Psoas muscle (tissue), 8 donors: ENCODE results near the gene MMAB. TPM values are rescaled to one million over a fixed set of nuclear protein-coding genes. Genes with fewer than 3 reads are reported as not detected.
A peak's percentile ranks its signal among the peaks of the same experiment; 100 is the strongest.

Experiments used
- ATAC-seq, 4 donors: fragments of 200-7000 bp; cut with Tn5 transposase; one replicate each; pipeline ENCODE4 v1.9.1; 2020; ENCODE audit warnings: moderate library complexity in 3 of 4, mild to moderate bottlenecking in 2 of 4
- DNase-seq, 2 donors: peaks; one replicate each; pipeline ENCODE4 v3.0.0-alpha.2; 2020
- H3K27ac ChIP-seq: fragments of 200-600 bp; one replicate; pipeline ENCODE4 v1.8.0; 2022
- H3K27me3 ChIP-seq, 3 donors: fragments of 200-600 bp in 1 of 3; one replicate each; pipeline versions ENCODE4 v1.6.1 to v1.8.0; 2013 to 2022; ENCODE audit warnings: low read length in 2 of 3, mild to moderate bottlenecking in 2 of 3, moderate library complexity in 1 of 3; ENCODE audit not compliant: insufficient read depth in 3 of 3
- H3K36me3 ChIP-seq, 2 donors: fragments of 200-600 bp in 1 of 2; one replicate each; pipeline versions ENCODE4 v1.6.1 to v1.8.0; 2013 to 2022; ENCODE audit warnings: low read depth in 1 of 2, mild to moderate bottlenecking in 1 of 2, moderate library complexity in 1 of 2; ENCODE audit not compliant: insufficient read depth in 1 of 2
- H3K4me1 ChIP-seq: fragments of 200-600 bp; one replicate; pipeline ENCODE4 v1.8.0; 2022
- H3K4me3 ChIP-seq: fragments of 200-600 bp; one replicate; pipeline ENCODE4 v1.8.0; 2022; ENCODE audit warnings: mild to moderate bottlenecking
- H3K9me3 ChIP-seq: fragments of 200-600 bp; one replicate; pipeline ENCODE4 v1.8.0; 2022
- WGBS, 3 donors: extraction: QIAGEN DNeasy Blood & Tissue Kit; methylation state at CpG; one replicate each; pipeline versions ENCODE4 v1.1.6 to v1.1.7; 2013; 5-methylcytosine and 5-hydroxymethylcytosine counted together
- intact Hi-C, 2 donors: fragments of 100-400 bp; cut with DNase I; formaldehyde crosslinking; loops; one replicate each; pipeline versions ENCODE4 v1.11.0 to v1.14.2; 2022
- polyA plus RNA-seq, 3 donors: library from polyadenylated mRNA; stranded (reverse); fragments of 200-250 nt; gene quantifications; one replicate each; pipeline ENCODE4 v1.2.3, GENCODE V29; 2013
- total RNA-seq, 4 donors: library from RNA; stranded (reverse); fragmentation: NEBNext Ultra II Directional in 2 of 4; extraction: Animal tissue kit (Norgen Biotek cat#: 25700) in 2 of 4; gene quantifications; one replicate each; pipeline versions ENCODE4 v1.2.1 to v1.2.4, GENCODE V29; 2021 to 2023
- TF ChIP-seq, protein P1 (sequence below): fragments of 200-600 bp; IDR thresholded peaks from one replicate; pipeline ENCODE4 v1.8.0; 2022; ENCODE audit warnings: antibody characterized with exemption
- donor health status: healthy with polysubstance abuse.
- donor health status: DM: no; HTN: no; CAD: no; lungs with moderate emphysema.
- donor health status: Bipolar disorder and iron deficiency.
- donor health status: healthy.
- donor health status: DM: yes; HTN: yes; CAD: no.
- donor health status: DM: no; HTN: no; CAD: no.
- donor health status: DM: no; HTN: no; CAD: no.
- donor health status: DM: yes; HTN: yes; CAD: no.

Gene MMAB
- total and polyA plus RNA-seq, 7 donors, result 17.3 to 43.3 (median 34.1) TPM

DNA sequence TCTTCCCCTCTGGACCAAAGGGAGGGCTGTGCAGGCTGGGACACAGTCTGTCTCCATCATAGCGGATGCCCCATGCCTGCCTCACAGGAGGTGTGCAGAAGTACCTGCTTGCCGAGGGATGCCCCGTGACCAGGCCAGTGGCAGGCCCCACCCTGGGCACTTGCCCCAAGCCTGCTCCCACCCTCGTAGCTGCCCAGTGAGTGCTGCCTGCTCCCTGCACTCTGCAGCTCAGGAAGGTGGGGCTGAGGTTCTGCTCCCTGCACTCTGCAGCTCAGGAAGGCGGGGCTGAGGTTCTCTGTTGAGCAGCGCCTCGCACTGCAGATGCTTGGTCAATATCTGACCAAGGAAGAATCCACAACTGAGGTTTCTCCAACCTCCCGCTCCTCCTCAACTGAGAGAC, 6.9 kb downstream of the MMAB start:
- Histone ChIP-seq H3K4me3 (no peak overlapping the region), H3K36me3 (peaks cover 0 to 100% of the 10 kb centered on the region in 2 donors), H3K27me3 (no peaks in the 10 kb centered on the region), H3K27ac (no peak overlapping the region), H3K9me3 (no peaks in the 10 kb centered on the region), H3K4me1 (no peaks in the 10 kb centered on the region)
- 92 to 96% (median 93%) methylated on average over 8 of the region's 8 CpGs for WGBS, 3 donors
- intact Hi-C loops, result no loop called here
- no peak for DNase-seq
- no peak for ATAC-seq
- TF ChIP-seq, protein P1, sequence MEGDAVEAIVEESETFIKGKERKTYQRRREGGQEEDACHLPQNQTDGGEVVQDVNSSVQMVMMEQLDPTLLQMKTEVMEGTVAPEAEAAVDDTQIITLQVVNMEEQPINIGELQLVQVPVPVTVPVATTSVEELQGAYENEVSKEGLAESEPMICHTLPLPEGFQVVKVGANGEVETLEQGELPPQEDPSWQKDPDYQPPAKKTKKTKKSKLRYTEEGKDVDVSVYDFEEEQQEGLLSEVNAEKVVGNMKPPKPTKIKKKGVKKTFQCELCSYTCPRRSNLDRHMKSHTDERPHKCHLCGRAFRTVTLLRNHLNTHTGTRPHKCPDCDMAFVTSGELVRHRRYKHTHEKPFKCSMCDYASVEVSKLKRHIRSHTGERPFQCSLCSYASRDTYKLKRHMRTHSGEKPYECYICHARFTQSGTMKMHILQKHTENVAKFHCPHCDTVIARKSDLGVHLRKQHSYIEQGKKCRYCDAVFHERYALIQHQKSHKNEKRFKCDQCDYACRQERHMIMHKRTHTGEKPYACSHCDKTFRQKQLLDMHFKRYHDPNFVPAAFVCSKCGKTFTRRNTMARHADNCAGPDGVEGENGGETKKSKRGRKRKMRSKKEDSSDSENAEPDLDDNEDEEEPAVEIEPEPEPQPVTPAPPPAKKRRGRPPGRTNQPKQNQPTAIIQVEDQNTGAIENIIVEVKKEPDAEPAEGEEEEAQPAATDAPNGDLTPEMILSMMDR, result no peak

DNA sequence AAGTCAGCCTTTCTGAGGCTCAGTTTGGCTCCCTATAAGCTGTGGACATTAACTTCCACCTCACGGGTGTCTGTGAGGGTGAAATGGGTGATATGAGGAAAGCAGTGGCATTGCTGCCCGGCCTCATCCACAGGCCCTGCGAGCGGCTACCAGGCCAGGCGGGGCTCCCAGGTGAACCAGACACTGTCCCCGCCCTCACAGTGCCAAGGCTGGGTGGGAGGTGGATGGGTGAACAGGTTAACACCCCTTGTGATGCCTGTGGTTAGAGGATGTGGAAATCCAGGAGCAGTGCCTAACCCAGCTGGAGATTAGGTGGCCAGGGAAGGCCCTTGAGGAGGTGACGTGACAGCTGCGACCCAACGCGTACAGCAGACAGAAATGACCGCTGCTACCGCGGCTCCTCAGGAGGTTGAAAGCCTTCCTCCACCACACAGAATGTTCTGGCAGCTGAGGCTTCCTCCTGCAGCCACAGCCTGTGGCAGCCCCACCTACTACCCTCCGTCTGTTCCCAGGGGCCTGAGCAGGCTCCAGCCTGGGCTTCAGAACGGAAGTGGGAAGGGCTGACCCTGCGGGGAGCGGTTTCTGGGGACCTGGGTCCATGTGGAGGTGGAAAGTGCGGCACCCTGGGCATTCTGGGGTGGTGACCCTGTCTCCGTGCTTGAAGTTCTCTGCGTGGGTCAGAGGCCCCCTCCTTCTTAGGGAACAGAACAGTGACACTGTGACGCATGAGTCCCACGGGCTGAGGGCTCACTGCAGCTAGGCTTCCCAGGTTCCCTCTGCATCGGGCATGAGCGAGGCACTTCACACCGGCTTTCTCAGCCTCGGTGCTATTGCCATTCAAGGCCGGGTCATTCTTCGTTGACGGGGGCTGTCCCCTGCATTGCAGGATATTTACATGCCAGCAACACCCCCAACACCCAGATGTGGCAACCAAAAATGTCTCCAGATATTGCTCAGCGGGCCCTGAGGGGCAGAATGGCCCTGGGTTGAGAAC, 9.7 kb downstream of the MMAB start:
- ATAC-seq (peak in 3 of 4 donors; percentile 29 to 53 (median 36)), DNase-seq (peak in 1 of 2 donors; percentile 62)
- Histone ChIP-seq H3K9me3 (no peaks in the 10 kb centered on the region), H3K4me3 (no peak overlapping the region), H3K36me3 (peaks cover 0 to 88% of the 10 kb centered on the region in 2 donors), H3K27me3 (no peaks in the 10 kb centered on the region), H3K4me1 (no peaks in the 10 kb centered on the region), H3K27ac (peak overlapping the region; percentile 3)
- TF ChIP-seq, protein P1, result no peak
- WGBS, 3 donors, result 78 to 83% (median 78%) methylated on average over 30 of the region's 30 CpGs
- intact Hi-C loops, result no loop called here

DNA sequence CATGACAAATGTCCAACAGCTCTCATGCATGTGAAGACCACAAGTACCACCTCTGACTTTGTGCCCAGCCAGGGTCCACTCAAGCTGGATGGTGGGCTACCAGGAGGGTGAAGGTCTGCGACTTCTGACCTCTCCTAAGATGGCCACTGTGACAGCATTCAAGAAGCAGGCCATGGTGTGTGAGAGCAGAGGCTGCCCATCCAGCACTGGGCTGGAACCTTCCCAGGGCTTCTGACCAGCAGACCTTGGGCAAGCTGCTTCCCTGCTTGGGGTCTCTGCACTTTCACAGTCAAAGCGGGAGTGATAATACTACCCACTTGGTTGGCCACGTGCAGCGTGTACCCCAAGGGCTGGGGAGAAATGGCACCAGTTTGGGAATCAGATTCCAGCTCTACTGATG, 10.4 kb downstream of the MMAB start:
- no peak for DNase-seq
- TF ChIP-seq, protein P1, result no peak
- no peaks in the 10 kb centered on the region for H3K9me3 ChIP-seq
- no peak overlapping the region for H3K4me3 ChIP-seq
- H3K36me3 ChIP-seq, result peaks cover 0 to 85% of the 10 kb centered on the region in 2 donors
- no peak overlapping the region for H3K27ac ChIP-seq
- no peak for ATAC-seq
- intact Hi-C loops, result no loop called here
- 76 to 86% (median 81%) methylated on average over 4 of the region's 4 CpGs for WGBS, 3 donors
- H3K4me1 ChIP-seq, result no peaks in the 10 kb centered on the region
- H3K27me3 ChIP-seq, result no peaks in the 10 kb centered on the region

DNA sequence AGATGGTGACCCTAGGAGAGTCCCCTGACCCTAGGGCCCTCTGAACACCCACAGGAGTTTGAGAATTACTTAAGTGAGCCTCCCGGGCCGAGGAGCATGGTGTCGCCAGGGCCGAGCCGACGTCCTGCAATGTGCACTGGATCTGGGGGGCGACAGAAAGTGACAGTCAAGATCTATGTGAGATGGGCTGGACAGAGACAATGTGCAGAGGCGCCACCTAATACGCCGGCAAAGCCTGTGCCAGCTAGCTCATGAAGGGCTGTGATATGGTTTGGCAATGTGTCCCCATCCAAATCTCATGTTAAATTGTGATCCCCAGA, 11.6 kb downstream of the MMAB start:
- H3K27ac ChIP-seq, result no peak overlapping the region
- peaks cover 0 to 78% of the 10 kb centered on the region in 2 donors for H3K36me3 ChIP-seq
- intact Hi-C loops, result no loop called here
- DNase-seq (no peak), ATAC-seq (no peak)
- no peaks in the 10 kb centered on the region for H3K4me1 ChIP-seq
- no peaks in the 10 kb centered on the region for H3K9me3 ChIP-seq
- WGBS, 3 donors, result 92 to 95% (median 94%) methylated on average over 10 of the region's 10 CpGs
- H3K4me3 ChIP-seq, result no peak overlapping the region
- H3K27me3 ChIP-seq, result no peaks in the 10 kb centered on the region
- TF ChIP-seq, protein P1, result no peak
